H1 (cell line): ENCODE results near the gene SNAPC3. TPM values are rescaled to one million over a fixed set of nuclear protein-coding genes. Genes with fewer than 3 reads are reported as not detected.

Experiments used
- CTCF ChIA-PET: fragments of 300-600 bp; sonication (Branson Sonifier 250); formaldehyde crosslinking; loops from one replicate; lab custom pipeline; 2021; ENCODE audit not compliant: partially characterized antibody; lab: Charles Lee
- POLR2A ChIA-PET: fragments of 300-600 bp; sonication (Branson Sonifier 250); formaldehyde crosslinking; loops from one replicate; lab custom pipeline; 2021; ENCODE audit warnings: inconsistent platforms; ENCODE audit not compliant: partially characterized antibody; lab: Charles Lee
- DNase-seq, 2 experiments: peaks; one replicate each; pipeline versions ENCODE4 v3.0.0 to v3.0.0-alpha.2; 2010 to 2022; ENCODE audit warnings: low spot score in 2 of 2, low read depth in 1 of 2, mixed read lengths in 1 of 2
- FAIRE-seq: peaks from 2 replicates; lab custom pipeline; 2011; peaks lifted over from hg19 to GRCh38; lab: Jason Lieb, UNC
- H2AFZ ChIP-seq: 2 replicates; pipeline ENCODE4 v1.8.1; 2012; ENCODE audit warnings: low read length, inconsistent platforms
- H2AK5ac ChIP-seq: 2 replicates; pipeline ENCODE4 v1.6.1; 2013; ENCODE audit warnings: low read depth, low read length
- H2BK120ac ChIP-seq: replicated peaks from 2 replicates; pipeline ENCODE3; 2013; ENCODE audit warnings: low read depth, low read length, inconsistent platforms
- H2BK12ac ChIP-seq: 2 replicates; pipeline ENCODE4 v1.6.1; 2013; ENCODE audit warnings: low read depth, low read length
- H2BK15ac ChIP-seq: 2 replicates; pipeline ENCODE4 v1.6.1; 2013; ENCODE audit warnings: low read length
- H2BK20ac ChIP-seq: 2 replicates; pipeline ENCODE4 v1.6.1; 2013; ENCODE audit warnings: low read length
- H2BK5ac ChIP-seq: 2 replicates; pipeline ENCODE4 v1.6.1; 2013; ENCODE audit warnings: low read depth, low read length
- H3K14ac ChIP-seq: 2 replicates; pipeline ENCODE4 v1.6.1; 2013; ENCODE audit warnings: inconsistent platforms; ENCODE audit not compliant: insufficient read length
- H3K18ac ChIP-seq: 2 replicates; pipeline ENCODE4 v1.6.1; 2013; ENCODE audit warnings: low read length; ENCODE audit errors: extremely low read depth
- H3K23ac ChIP-seq: 2 replicates; pipeline ENCODE4 v1.6.1; 2013; ENCODE audit warnings: inconsistent platforms; ENCODE audit not compliant: insufficient read length
- H3K23me2 ChIP-seq: 2 replicates; pipeline ENCODE4 v1.6.1; 2013; ENCODE audit warnings: low read depth, low read length
- H3K27ac ChIP-seq: 2 replicates; pipeline ENCODE4 v1.6.1; 2011; ENCODE audit warnings: low read depth, low read length, inconsistent platforms
- H3K27me3 ChIP-seq, 4 experiments: replicated peaks in 1 of 4; 1 replicate in 1 of 4; 2 replicates in 3 of 4; pipeline versions ENCODE4 v1.6.1 to v1.8.1; 2011 to 2013; ENCODE audit warnings: low read length in 3 of 4, mild to moderate bottlenecking in 3 of 4, inconsistent platforms in 2 of 4, mixed read lengths in 2 of 4, moderate library complexity in 1 of 4; ENCODE audit not compliant: control insufficient read depth in 3 of 4, insufficient read depth in 3 of 4; ENCODE audit errors: extremely low read depth in 1 of 4
- H3K36me3 ChIP-seq, 4 experiments: 2 replicates each; pipeline versions ENCODE4 v1.6.1 to v1.8.1; 2011 to 2013; ENCODE audit warnings: mild to moderate bottlenecking in 4 of 4, low read length in 3 of 4, moderate library complexity in 2 of 4, control low read depth in 1 of 4, inconsistent platforms in 1 of 4; ENCODE audit not compliant: insufficient read depth in 4 of 4, control insufficient read depth in 2 of 4
- H3K4ac ChIP-seq: replicated peaks from 2 replicates; pipeline ENCODE3; 2013; ENCODE audit warnings: low read length, low read depth, mixed read lengths, inconsistent platforms; ENCODE audit not compliant: insufficient read length
- H3K4me1 ChIP-seq, 4 experiments: replicated peaks in 1 of 4; 1 replicate in 1 of 4; 2 replicates in 3 of 4; pipeline versions ENCODE4 v1.6.1 to v1.8.1; 2011 to 2013; ENCODE audit warnings: low read length in 3 of 4, inconsistent platforms in 2 of 4, mixed read lengths in 1 of 4; ENCODE audit not compliant: insufficient read depth in 4 of 4, control insufficient read depth in 3 of 4
- H3K4me2 ChIP-seq, 2 experiments: 2 replicates each; pipeline versions ENCODE4 v1.6.1 to v1.8.1; 2011 to 2013; ENCODE audit warnings: low read depth in 2 of 2, low read length in 2 of 2, control low read depth in 1 of 2, inconsistent platforms in 1 of 2, mild to moderate bottlenecking in 1 of 2; ENCODE audit not compliant: insufficient read depth in 1 of 2
- H3K4me3 ChIP-seq, 4 experiments: fragments of 200-600, 300-600 bp in 1 of 4; sonication (generic), shearing (Covaris generic), sonication (Bioruptor Twin) in 1 of 4; 2 replicates each; pipeline versions ENCODE4 v1.5.1 to v1.8.1; 2011 to 2016; ENCODE audit warnings: low read length in 4 of 4, low read depth in 3 of 4, control low read depth in 2 of 4, inconsistent platforms in 2 of 4, mild to moderate bottlenecking in 2 of 4, mixed read lengths in 1 of 4, moderate library complexity in 1 of 4; ENCODE audit not compliant: insufficient read depth in 2 of 4; ENCODE audit errors: extremely low read depth in 1 of 4
- H3K56ac ChIP-seq: replicated peaks from 2 replicates; pipeline ENCODE3; 2013; ENCODE audit warnings: low read depth, mild to moderate bottlenecking, mixed read lengths, low read length, inconsistent platforms; ENCODE audit not compliant: insufficient read length
- H3K79me1 ChIP-seq: 2 replicates; pipeline ENCODE4 v1.6.1; 2013; ENCODE audit warnings: low read depth, low read length, control low read depth
- H3K79me2 ChIP-seq, 2 experiments: 2 replicates each; pipeline versions ENCODE4 v1.6.1 to v1.8.1; 2012 to 2013; ENCODE audit warnings: low read length in 2 of 2, mild to moderate bottlenecking in 2 of 2, inconsistent platforms in 1 of 2; ENCODE audit not compliant: insufficient read depth in 2 of 2, control insufficient read depth in 1 of 2
- H3K9ac ChIP-seq, 4 experiments: replicated peaks in 1 of 4; 1 replicate in 1 of 4; 2 replicates in 3 of 4; pipeline versions ENCODE4 v1.6.1 to v1.8.1; 2011 to 2013; ENCODE audit warnings: low read depth in 3 of 4, low read length in 3 of 4, control low read depth in 2 of 4, mild to moderate bottlenecking in 2 of 4, moderate library complexity in 2 of 4, inconsistent platforms in 1 of 4; ENCODE audit errors: extremely low read depth in 1 of 4
- H3K9me3 ChIP-seq, 2 experiments: 2 replicates each; pipeline versions ENCODE4 v1.6.1 to v1.8.1; 2012 to 2013; ENCODE audit warnings: mild to moderate bottlenecking in 2 of 2, moderate library complexity in 2 of 2, control low read depth in 1 of 2, inconsistent platforms in 1 of 2, low read depth in 1 of 2, low read length in 1 of 2, mixed read lengths in 1 of 2; ENCODE audit not compliant: insufficient read depth in 2 of 2
- H4K20me1 ChIP-seq, 2 experiments: replicated peaks in 1 of 2; 2 replicates each; pipeline versions ENCODE3 to v1.8.1; 2011 to 2013; ENCODE audit warnings: inconsistent platforms in 2 of 2, low read length in 2 of 2, mild to moderate bottlenecking in 1 of 2; ENCODE audit not compliant: insufficient read depth in 2 of 2, control insufficient read depth in 1 of 2
- H4K5ac ChIP-seq: 2 replicates; pipeline ENCODE4 v1.6.1; 2013; ENCODE audit warnings: low read length, low read depth, mixed read lengths, inconsistent platforms; ENCODE audit not compliant: insufficient read length
- H4K8ac ChIP-seq: 2 replicates; pipeline ENCODE4 v1.8.0; 2013; ENCODE audit warnings: mild to moderate bottlenecking, moderate library complexity, low read length, inconsistent platforms; ENCODE audit not compliant: insufficient read depth; ENCODE audit errors: extremely low read depth
- H4K91ac ChIP-seq: replicated peaks from 2 replicates; pipeline ENCODE3; 2013; ENCODE audit warnings: low read length, mixed read lengths, inconsistent platforms; ENCODE audit not compliant: insufficient read length
- PHF8 ChIP-seq: fragments of 200-600 bp; sonication (generic); conservative IDR thresholded peaks from 2 replicates; pipeline ENCODE4 v1.7.1; 2012; ENCODE audit warnings: low read depth, mild to moderate bottlenecking, inconsistent platforms, low read length, moderate library complexity
- POLR2AphosphoS5 ChIP-seq: IDR thresholded peaks from 2 replicates; pipeline ENCODE4 v1.6.1; 2011; ENCODE audit warnings: low read depth, low read length
- WGBS, 2 experiments: shearing (Covaris generic) in 1 of 2; methylation state at CpG; one replicate each; pipeline versions ENCODE4 v1.1.6 to v1.1.7; 2013 to 2015; ENCODE audit warnings: low lambda C conversion rate in 2 of 2, mixed read lengths in 2 of 2, inconsistent platforms in 1 of 2, low coverage in 1 of 2, missing lambda C conversion rate in 1 of 2; ENCODE audit not compliant: insufficient replicate concordance in 2 of 2, insufficient coverage in 1 of 2, insufficient read length in 1 of 2; ENCODE audit errors: extremely low coverage in 1 of 2, missing lambda C conversion rate in 1 of 2; 5-methylcytosine and 5-hydroxymethylcytosine counted together
- polyA plus RNA-seq, 7 experiments: library from polyadenylated mRNA; depleted of rRNA in 3 of 7; stranded (reverse) in 5 of 7; unstranded in 2 of 7; fragments of >200 nt in 5 of 7; fragments of 200-250 nt in 2 of 7; gene quantifications; 1 replicate in 5 of 7; 2 replicates in 1 of 7; 4 replicates in 1 of 7; pipeline versions ENCODE4 v1.2.1 to v1.2.3, GENCODE V29; 2011 to 2013; ENCODE audit warnings: missing spikeins in 2 of 7, mixed read lengths in 2 of 7
- total RNA-seq: library from RNA; stranded (reverse); fragmentation: NEBNext Ultra II Directional; extraction: Animal tissue kit (Norgen Biotek cat#: 25700); gene quantifications from 2 replicates; pipeline ENCODE4 v1.2.1, GENCODE V29; 2021

The SNAPC3 gene
- total and polyA plus RNA-seq, 2 of the 8 experiments (the other 6 are each of a cell fraction or from before 2014, with no cell fraction given) = 11.9 to 25.8 TPM

GRCh38 chr9:15461056-15461455, 38.4 kb downstream of the SNAPC3 start:
- no peak overlapping the region for H2BK12ac ChIP-seq
- no peaks in the 10 kb centered on the region; the same call in 1 of the 2 replicates for H3K23me2 ChIP-seq
- TF ChIP-seq PHF8 = no peak
- 0 out of 2 replicates have a peak, but pooled peaks have one; percentile 30 for TF ChIP-seq POLR2AphosphoS5
- peaks cover 0 to 2% of the 10 kb centered on the region in 2 experiments for H4K20me1 ChIP-seq
- ChIA-PET POLR2A (interaction anchor here (1.4 to 1.6 kb wide), 5 partner anchors 9 to 70 kb away, joined by 3 to 8 read pairs (median 5); partner anchors contain the start of gene SNAPC3), CTCF (interaction anchor here (0.9 kb wide), 1 partner anchor 47 kb away, joined by 4 read pairs; no protein-coding TSS in a partner anchor)
- H2BK120ac ChIP-seq = no peak overlapping the region
- no peak overlapping the region for H3K4me2 ChIP-seq
- no peaks in the 10 kb centered on the region for H3K4me1 ChIP-seq
- H4K91ac ChIP-seq = no peak overlapping the region
- no peak overlapping the region for H3K27ac ChIP-seq
- H2BK15ac ChIP-seq = no peak overlapping the region
- no peak overlapping the region for H3K56ac ChIP-seq
- no peak overlapping the region for H2AK5ac ChIP-seq
- no peak overlapping the region for H3K4me3 ChIP-seq
- H3K9me3 ChIP-seq = no peaks in the 10 kb centered on the region
- no peaks in the 10 kb centered on the region for H3K27me3 ChIP-seq
- H3K9ac ChIP-seq = no peak overlapping the region
- no peaks in the 10 kb centered on the region for H3K79me1 ChIP-seq
- no peak overlapping the region for H4K8ac ChIP-seq
- no peak overlapping the region for H2BK20ac ChIP-seq
- no peak overlapping the region for H3K23ac ChIP-seq
- no peak overlapping the region for H2BK5ac ChIP-seq
- no peak overlapping the region for H3K4ac ChIP-seq
- H3K36me3 ChIP-seq = peaks cover 0 to 86% (median 31%) of the 10 kb centered on the region in 4 experiments; a peak in 7 of 8 replicates
- no peaks in the 10 kb centered on the region for H3K79me2 ChIP-seq
- H2AFZ ChIP-seq = no peak overlapping the region
- H4K5ac ChIP-seq = no peak overlapping the region
- FAIRE-seq = no peak
- no peak overlapping the region for H3K18ac ChIP-seq
- 94% methylated on average over 8 of the region's 8 CpGs; no CpG with 5 or more reads in 1 of the 2 experiments for WGBS, 2 experiments
- DNase-seq = no peak
- H3K14ac ChIP-seq = no peak overlapping the region
